Right renal cortex interstitium (tissue), 3 donors: ENCODE data around the gene TRIM4. TPM values are rescaled to one million over a fixed set of nuclear protein-coding genes. Genes with fewer than 3 reads are reported as not detected.
"Not testable (repeated sequence)": the region's sequence is repeated elsewhere in the genome, so short reads cannot be mapped to it uniquely, and the experiment has no call there.

Experiments used
- DNase-seq, 3 donors: peaks; one replicate each; pipeline ENCODE4 v3.0.0-alpha.2; 2013; ENCODE audit warnings: low read depth in 3 of 3, low spot score in 2 of 3
- polyA plus RNA-seq, 3 donors: library from polyadenylated mRNA; unstranded; fragments of 120-200 nt; gene quantifications; one replicate each; pipeline ENCODE4 v1.2.1, GENCODE V29; 2013; ENCODE audit not compliant: insufficient read length in 3 of 3

TRIM4 gene
- polyA plus RNA-seq, 3 donors, result 36.0 to 41.3 (median 41.1) TPM

GRCh38 chr7:99923200-99923599 is 3.9 kb upstream of the TRIM4 start:
- no peak for DNase-seq

GRCh38 chr7:99920149-99920548 is 819 bp upstream of the TRIM4 start:
- no peak for DNase-seq

GRCh38 chr7:99919814-99920112 is 433 bp upstream of the TRIM4 start:
- DNase-seq, result no peak

- DNase-seq, result no peak
These were observed 8.4 kb downstream of the TRIM4 start for GRCh38 chr7:99910976-99911375.

GRCh38 chr7:99901581-99901980 is 17.7 kb downstream of the TRIM4 start:
- DNase-seq, result no peak

GRCh38 chr7:99899830-99900519 is 19.4 kb downstream of the TRIM4 start:
- no peak for DNase-seq

GRCh38 chr7:99898836-99899235 is 20.5 kb downstream of the TRIM4 start:
- DNase-seq, result no peak

- DNase-seq, result no peak
These were observed 21.3 kb downstream of the TRIM4 start for GRCh38 chr7:99898023-99898357.

- DNase-seq, result no peak
These were observed 21.9 kb downstream of the TRIM4 start for GRCh38 chr7:99897322-99898022.

- no peak for DNase-seq
These were observed 24.6 kb downstream of the TRIM4 start for GRCh38 chr7:99894738-99895137.

GRCh38 chr7:99893280-99893679 is 26.1 kb downstream of the TRIM4 start:
- DNase-seq, result no peak

- DNase-seq, result not testable (repeated sequence)
These were observed 29.0 kb downstream of the TRIM4 start for GRCh38 chr7:99890348-99890747.

- DNase-seq, result not testable (repeated sequence)
These were observed 31.0 kb downstream of the TRIM4 start for GRCh38 chr7:99888366-99888765.

- DNase-seq, result no peak
These were observed 38.0 kb downstream of the TRIM4 start for GRCh38 chr7:99881370-99881769.

GRCh38 chr7:99876933-99877332 is 42.4 kb downstream of the TRIM4 start, which contains the start of gene OR2AE1:
Gene OR2AE1 (minus strand): TSS chr7:99877033. CDS start chr7:99877033, 0 bp downstream.
- no peak for DNase-seq

GRCh38 chr7:99876491-99876890 is 42.8 kb downstream of the TRIM4 start:
- no peak for DNase-seq

GRCh38 chr7:99868246-99868645 is 51.1 kb downstream of the TRIM4 start:
- DNase-seq, result no peak

GRCh38 chr7:99867477-99867876 is 51.9 kb downstream of the TRIM4 start:
- DNase-seq, result not testable (repeated sequence)

- DNase-seq, result no peak
These were observed 55.4 kb downstream of the TRIM4 start for GRCh38 chr7:99863847-99864440.

GRCh38 chr7:99860281-99861127 is 58.8 kb downstream of the TRIM4 start:
- DNase-seq, result no peak

- no peak for DNase-seq
These were observed 64.1 kb downstream of the TRIM4 start for GRCh38 chr7:99855236-99855635.
